Measurements from ENCODE around the gene KRT79. TPM values are rescaled to one million over a fixed set of nuclear protein-coding genes. Genes with fewer than 3 reads are reported as not detected.

The KRT79 gene
- total and polyA plus RNA-seq, 7 donors = 0.03 to 0.05 TPM; not detected in 5

- no peak for ATAC-seq
- no peaks in the 10 kb centered on the region for H3K36me3 ChIP-seq (ENCODE audit: insufficient read depth in 1 of 2, low read depth in 1 of 2)
- H3K4me1 ChIP-seq = no peaks in the 10 kb centered on the region
- peaks cover 0 to 36% (median 0%) of the 10 kb centered on the region in 3 donors for H3K27me3 ChIP-seq (ENCODE audit: insufficient read depth in 3 of 3, low read length in 2 of 3)
- H3K27ac ChIP-seq = no peak overlapping the region
- intact Hi-C loops (cut with DNase I) = no loop called here
- no peak for DNase-seq
- no peak overlapping the region for H3K4me3 ChIP-seq
- TF ChIP-seq CTCF (IDR thresholded peaks at IDR 0.05) = no peak
- H3K9me3 ChIP-seq = no peaks in the 10 kb centered on the region
- 79 to 84% (median 79%) methylated on average over 9 of the region's 9 CpGs for WGBS, 3 donors
Measured at GRCh38 chr12:52836491-52837412, 2.6 kb upstream of the KRT79 start.

DNA sequence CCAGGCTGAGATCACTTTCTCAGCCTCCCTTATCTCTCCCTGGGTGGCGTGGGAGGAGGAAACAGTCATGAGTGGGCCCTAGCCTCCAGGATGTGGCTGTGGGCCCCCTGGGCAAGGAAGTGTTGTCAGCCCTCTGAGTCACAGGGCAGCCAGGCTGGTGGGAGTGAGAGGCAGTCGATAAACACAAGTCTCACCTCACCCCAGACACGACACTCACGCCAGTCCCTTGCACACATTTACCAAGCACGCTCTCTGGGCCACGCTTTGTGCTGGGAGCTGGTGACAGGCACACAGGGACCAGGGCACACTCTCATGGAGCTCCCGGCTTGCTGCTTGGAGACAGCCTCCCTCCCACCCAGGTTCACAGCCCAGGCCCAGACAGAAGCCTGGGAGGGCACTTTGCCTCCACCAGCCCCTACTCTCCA lies 1.9 kb upstream of the KRT79 start:
- intact Hi-C loops (cut with DNase I) = no loop called here
- H3K4me1 ChIP-seq = no peaks in the 10 kb centered on the region
- ATAC-seq = no peak

DNA sequence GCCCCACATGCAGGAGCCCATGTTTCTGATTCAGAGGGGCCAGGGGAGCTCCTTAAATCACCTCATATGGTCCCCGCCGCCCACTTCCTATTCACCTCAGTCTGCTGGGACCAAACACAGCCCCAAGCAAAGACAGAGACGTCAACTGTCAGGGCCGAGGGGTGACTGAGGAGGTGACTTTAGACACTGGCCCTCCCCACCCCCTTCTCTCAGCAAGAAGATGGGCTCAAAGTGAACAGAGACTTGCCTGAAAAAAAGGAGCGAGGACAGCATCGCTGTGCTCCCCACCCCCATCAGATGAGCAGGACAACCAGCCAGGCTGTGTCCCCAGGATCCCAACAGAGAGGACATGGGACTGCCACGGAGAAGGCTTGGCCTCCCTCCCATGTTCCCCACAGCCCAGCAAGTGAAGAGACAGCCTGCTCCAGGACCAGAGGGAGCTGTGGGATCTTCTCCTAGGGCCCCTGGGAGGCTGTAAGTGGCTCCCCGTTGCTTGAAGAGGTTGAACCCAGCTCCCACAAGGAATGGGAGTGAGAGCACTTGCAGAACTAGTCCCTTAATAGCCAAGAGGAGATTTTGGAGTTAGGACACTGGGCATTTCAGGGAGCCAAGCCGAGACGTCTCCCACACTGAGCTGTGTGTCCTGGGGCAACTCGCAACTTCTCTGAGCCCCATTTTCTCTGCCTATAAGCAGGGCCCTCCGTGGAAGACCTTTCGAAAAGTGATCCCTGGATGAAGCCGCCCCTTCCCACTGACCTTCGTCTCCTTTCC lies 1.3 kb upstream of the KRT79 start:
- Histone ChIP-seq H3K36me3 (ENCODE audit: insufficient read depth in 1 of 2, low read depth in 1 of 2) (no peaks in the 10 kb centered on the region), H3K4me3 (no peak overlapping the region), H3K27ac (no peak overlapping the region), H3K27me3 (ENCODE audit: insufficient read depth in 3 of 3, low read length in 2 of 3) (peaks cover 0 to 36% (median 3%) of the 10 kb centered on the region in 3 donors), H3K4me1 (no peaks in the 10 kb centered on the region), H3K9me3 (no peaks in the 10 kb centered on the region)
- no peak for TF ChIP-seq CTCF (IDR thresholded peaks at IDR 0.05)
- DNase-seq = no peak
- WGBS, 3 donors = 75 to 80% (median 78%) methylated on average over 15 of the region's 15 CpGs
- intact Hi-C loops (cut with DNase I) = no loop called here
- ATAC-seq = no peak

More for the DNA sequence above, 1.9 kb upstream of the KRT79 start:
- TF ChIP-seq CTCF (IDR thresholded peaks at IDR 0.05) = no peak
- Histone ChIP-seq H3K27ac (no peak overlapping the region), H3K36me3 (ENCODE audit: insufficient read depth in 1 of 2, low read depth in 1 of 2) (no peaks in the 10 kb centered on the region), H3K9me3 (no peaks in the 10 kb centered on the region), H3K4me3 (no peak overlapping the region), H3K27me3 (ENCODE audit: insufficient read depth in 3 of 3, low read length in 2 of 3) (peaks cover 0 to 36% (median 3%) of the 10 kb centered on the region in 3 donors)
- 76 to 88% (median 81%) methylated on average over 7 of the region's 7 CpGs for WGBS, 3 donors
- DNase-seq = no peak

DNA sequence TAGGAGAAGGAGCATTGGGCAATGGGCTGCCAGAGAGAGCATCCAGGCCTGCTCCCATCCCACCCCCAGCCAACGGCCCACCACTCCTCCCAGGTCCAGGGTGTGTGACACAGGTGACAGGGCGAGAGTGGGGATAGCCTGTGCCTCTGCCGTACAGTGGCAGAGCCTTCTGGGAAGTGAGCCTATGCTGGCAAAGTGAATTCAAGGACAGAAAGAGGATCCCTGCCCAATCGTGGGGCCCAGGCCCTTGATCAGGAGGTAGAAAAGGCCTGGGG lies 553 bp upstream of the KRT79 start:
- H3K9me3 ChIP-seq = no peaks in the 10 kb centered on the region
- no peak overlapping the region for H3K27ac ChIP-seq
- no peak for TF ChIP-seq CTCF (IDR thresholded peaks at IDR 0.05)
- no peaks in the 10 kb centered on the region for H3K4me1 ChIP-seq
- no peaks in the 10 kb centered on the region for H3K36me3 ChIP-seq (ENCODE audit: insufficient read depth in 1 of 2, low read depth in 1 of 2)
- ATAC-seq = no peak
- intact Hi-C loops (cut with DNase I) = no loop called here
- H3K27me3 ChIP-seq (ENCODE audit: insufficient read depth in 3 of 3, low read length in 2 of 3) = peaks cover 0 to 36% (median 3%) of the 10 kb centered on the region in 3 donors
- no peak overlapping the region for H3K4me3 ChIP-seq
- WGBS, 3 donors = 64 to 73% (median 66%) methylated on average over 4 of the region's 4 CpGs
- no peak for DNase-seq

All from psoas muscle (tissue), 8 donors.